ENCODE data around the gene OVOL2. TPM values are rescaled to one million over a fixed set of nuclear protein-coding genes. Genes with fewer than 3 reads are reported as not detected.

OVOL2 gene
- total and polyA plus RNA-seq, 2 donors (not counting 1 experiment from before 2014, with no cell fraction given): not detected

DNA sequence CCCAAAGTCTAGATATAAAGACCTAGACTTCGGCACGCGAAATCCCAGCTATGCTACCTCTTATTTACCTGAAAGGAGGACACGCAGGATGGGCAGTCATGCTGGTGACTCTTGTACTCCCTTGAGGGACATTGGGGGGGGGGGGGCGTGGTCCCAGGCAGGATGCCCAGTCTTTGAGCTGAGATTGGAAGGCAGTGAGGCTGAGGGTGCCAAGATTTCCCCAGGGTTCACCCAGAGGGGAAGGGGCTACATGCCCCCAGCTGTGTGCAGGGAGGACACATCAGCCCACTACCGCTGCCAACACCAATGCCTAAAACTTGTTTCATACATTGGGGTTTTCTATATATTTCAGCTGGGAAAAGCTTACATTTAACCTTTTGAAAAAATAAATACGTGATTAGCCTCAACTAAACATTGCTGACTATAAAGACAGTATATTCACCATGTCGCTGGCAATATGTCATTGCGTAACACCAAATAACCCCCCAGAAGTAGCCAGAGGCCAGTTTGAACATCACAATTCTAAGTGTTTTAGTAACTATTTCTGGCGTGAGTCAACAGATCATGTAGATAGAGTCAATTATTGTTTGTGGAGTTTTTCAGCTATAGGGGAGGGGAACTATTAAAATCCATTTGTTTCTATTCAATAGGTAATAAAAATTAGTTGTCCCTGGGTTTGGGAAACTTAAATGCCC lies 67.3 kb downstream of the OVOL2 start:
- TF ChIP-seq EZH2 (IDR thresholded peaks at IDR 0.05; ENCODE audit: borderline replicate concordance, insufficient read depth, low read depth, low read length, poor library complexity, severe bottlenecking): no peak
- TF ChIP-seq CTCF (IDR thresholded peaks at IDR 0.05): no peak
- POLR2A ChIA-PET: interaction anchor here (0.6 to 0.7 kb wide), 2 partner anchors 13 to 148 kb away, joined by 3 to 7 read pairs; no protein-coding TSS in a partner anchor
- no peak for ATAC-seq (ENCODE audit: low read depth)
- Mint-ChIP-seq H3K27me3 (no peaks in the 10 kb centered on the region), H3K4me3 (no peak overlapping the region), H3K4me1 (peaks cover 6% of the 10 kb centered on the region), H3K27ac (no peak overlapping the region), H3K9me3 (ENCODE audit: insufficient read depth) (no peaks in the 10 kb centered on the region)
- Histone ChIP-seq H3K79me2 (ENCODE audit: control insufficient read depth, insufficient read depth, low read length) (peaks cover 24% of the 10 kb centered on the region), H3K27me3 (replicated peaks in 1 of 4; ENCODE audit: control extremely low read depth in 1 of 4, control insufficient read depth in 3 of 4, insufficient read depth in 4 of 4, low read length in 3 of 4) (no peaks in the 10 kb centered on the region), H3K27ac (ENCODE audit: low read length in 2 of 2) (no peak overlapping the region), H3K4me1 (ENCODE audit: control insufficient read depth in 2 of 2, insufficient read depth in 2 of 2, low read length in 2 of 2) (no peaks in the 10 kb centered on the region), H3K36me3 (replicated peaks in 1 of 2; ENCODE audit: control extremely low read depth in 1 of 2, control insufficient read depth in 1 of 2, extremely low read depth in 1 of 2, insufficient read depth in 2 of 2, low read length in 1 of 2) (peaks cover 3 to 31% of the 10 kb centered on the region in 2 experiments), H4K20me1 (ENCODE audit: control insufficient read depth, insufficient read depth, low read length, poor library complexity, severe bottlenecking) (peaks cover 6% of the 10 kb centered on the region), H3K9me3 (ENCODE audit: control extremely low read depth in 1 of 3, control insufficient read depth in 2 of 3, insufficient read depth in 1 of 3, low read length in 2 of 3) (no peaks in the 10 kb centered on the region), H3K9ac (ENCODE audit: low read length) (no peak overlapping the region), H3K4me3 (ENCODE audit: control extremely low read depth in 1 of 5, extremely low read depth in 1 of 5, insufficient read depth in 1 of 5, low read depth in 2 of 5, low read length in 4 of 5) (no peak overlapping the region), H2AFZ (ENCODE audit: insufficient read depth, low read depth, low read length, poor library complexity, severe bottlenecking) (no peak overlapping the region), H3K4me2 (replicated peaks; ENCODE audit: low read depth, low read length, poor library complexity, severe bottlenecking) (no peak overlapping the region)
- intact Hi-C loops (cut with micrococcal nuclease): no loop called here
- no CpG with 5 or more reads among the region's 10 CpGs for WGBS (ENCODE audit: insufficient coverage)
- CTCF ChIA-PET: interaction anchor here (0.9 to 1.8 kb wide), 2 partner anchors 13 to 486 kb away, joined by 3 read pairs; no protein-coding TSS in a partner anchor
- no peak for DNase-seq

GRCh38 chr20:17987988-17988387 lies 69.7 kb downstream of the OVOL2 start:
- Mint-ChIP-seq H3K9me3 (ENCODE audit: insufficient read depth) (no peaks in the 10 kb centered on the region), H3K27ac (no peak overlapping the region), H3K4me1 (peaks cover 10% of the 10 kb centered on the region), H3K27me3 (no peaks in the 10 kb centered on the region), H3K4me3 (no peak overlapping the region)
- Histone ChIP-seq H3K4me2 (replicated peaks; ENCODE audit: low read depth, low read length, poor library complexity, severe bottlenecking) (no peak overlapping the region), H3K9ac (ENCODE audit: low read length) (no peak overlapping the region), H4K20me1 (ENCODE audit: control insufficient read depth, insufficient read depth, low read length, poor library complexity, severe bottlenecking) (peaks cover 20% of the 10 kb centered on the region), H3K36me3 (replicated peaks in 1 of 2; ENCODE audit: control extremely low read depth in 1 of 2, control insufficient read depth in 1 of 2, extremely low read depth in 1 of 2, insufficient read depth in 2 of 2, low read length in 1 of 2) (peaks cover 3 to 38% of the 10 kb centered on the region in 2 experiments), H3K9me3 (ENCODE audit: control extremely low read depth in 1 of 3, control insufficient read depth in 2 of 3, insufficient read depth in 1 of 3, low read length in 2 of 3) (no peaks in the 10 kb centered on the region), H3K4me3 (ENCODE audit: control extremely low read depth in 1 of 5, extremely low read depth in 1 of 5, insufficient read depth in 1 of 5, low read depth in 2 of 5, low read length in 4 of 5) (no peak overlapping the region), H3K4me1 (ENCODE audit: control insufficient read depth in 2 of 2, insufficient read depth in 2 of 2, low read length in 2 of 2) (no peaks in the 10 kb centered on the region), H3K79me2 (ENCODE audit: control insufficient read depth, insufficient read depth, low read length) (peaks cover 43% of the 10 kb centered on the region), H3K27me3 (replicated peaks in 1 of 4; ENCODE audit: control extremely low read depth in 1 of 4, control insufficient read depth in 3 of 4, insufficient read depth in 4 of 4, low read length in 3 of 4) (no peaks in the 10 kb centered on the region), H2AFZ (ENCODE audit: insufficient read depth, low read depth, low read length, poor library complexity, severe bottlenecking) (no peak overlapping the region), H3K27ac (ENCODE audit: low read length in 2 of 2) (no peak overlapping the region)
- TF ChIP-seq CTCF (IDR thresholded peaks at IDR 0.05): no peak
- 93% methylated on average over 3 of the region's 3 CpGs for WGBS (ENCODE audit: insufficient coverage)
- ATAC-seq (ENCODE audit: low read depth): no peak
- DNase-seq: no peak
- ChIA-PET POLR2A (no interaction called here), CTCF (interaction anchor here (0.8 to 1.1 kb wide), 2 partner anchors 11 to 39 kb away, joined by 3 to 4 read pairs; no protein-coding TSS in a partner anchor)
- intact Hi-C loops (cut with micrococcal nuclease): no loop called here
